Measurements from ENCODE around the gene RBCK1.
"Not testable (repeated sequence)": the region's sequence is repeated elsewhere in the genome, so short reads cannot be mapped to it uniquely, and the experiment has no call there.

The RBCK1 gene

DNA sequence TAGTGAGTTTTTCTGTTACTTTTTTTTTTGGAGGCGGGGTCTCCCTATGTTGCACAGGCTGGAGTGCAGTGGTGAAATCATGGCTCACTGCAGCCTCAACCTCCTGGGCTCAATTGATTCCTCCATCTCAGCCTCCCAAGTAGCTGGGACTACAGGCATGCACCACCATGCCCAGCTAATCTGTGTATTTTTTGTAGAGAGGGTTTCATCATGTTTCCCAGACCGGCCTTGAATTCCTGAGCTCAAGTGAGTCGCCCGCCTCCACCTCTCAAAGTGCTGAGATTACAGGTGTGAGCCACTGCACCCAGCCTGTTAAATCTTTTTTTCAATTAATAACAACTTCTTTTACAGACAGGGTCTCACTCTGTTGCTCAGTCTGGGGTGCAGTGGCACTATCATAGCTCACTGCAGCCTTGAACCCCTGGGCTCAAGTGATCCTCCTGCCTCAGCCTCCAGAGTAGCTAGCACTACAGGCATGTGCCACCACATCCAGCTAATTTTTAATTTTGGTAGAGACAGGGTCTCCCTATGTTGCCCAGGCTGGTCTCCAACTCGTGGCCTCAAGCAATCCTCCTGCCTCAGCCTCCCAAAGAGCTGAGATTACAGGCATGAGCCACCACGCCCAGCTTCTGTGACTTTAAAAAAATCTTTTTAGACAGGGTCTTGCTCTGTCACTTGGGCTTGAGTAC, 68.6 kb downstream of the RBCK1 start:
- DNase-seq, result not testable (repeated sequence)

DNA sequence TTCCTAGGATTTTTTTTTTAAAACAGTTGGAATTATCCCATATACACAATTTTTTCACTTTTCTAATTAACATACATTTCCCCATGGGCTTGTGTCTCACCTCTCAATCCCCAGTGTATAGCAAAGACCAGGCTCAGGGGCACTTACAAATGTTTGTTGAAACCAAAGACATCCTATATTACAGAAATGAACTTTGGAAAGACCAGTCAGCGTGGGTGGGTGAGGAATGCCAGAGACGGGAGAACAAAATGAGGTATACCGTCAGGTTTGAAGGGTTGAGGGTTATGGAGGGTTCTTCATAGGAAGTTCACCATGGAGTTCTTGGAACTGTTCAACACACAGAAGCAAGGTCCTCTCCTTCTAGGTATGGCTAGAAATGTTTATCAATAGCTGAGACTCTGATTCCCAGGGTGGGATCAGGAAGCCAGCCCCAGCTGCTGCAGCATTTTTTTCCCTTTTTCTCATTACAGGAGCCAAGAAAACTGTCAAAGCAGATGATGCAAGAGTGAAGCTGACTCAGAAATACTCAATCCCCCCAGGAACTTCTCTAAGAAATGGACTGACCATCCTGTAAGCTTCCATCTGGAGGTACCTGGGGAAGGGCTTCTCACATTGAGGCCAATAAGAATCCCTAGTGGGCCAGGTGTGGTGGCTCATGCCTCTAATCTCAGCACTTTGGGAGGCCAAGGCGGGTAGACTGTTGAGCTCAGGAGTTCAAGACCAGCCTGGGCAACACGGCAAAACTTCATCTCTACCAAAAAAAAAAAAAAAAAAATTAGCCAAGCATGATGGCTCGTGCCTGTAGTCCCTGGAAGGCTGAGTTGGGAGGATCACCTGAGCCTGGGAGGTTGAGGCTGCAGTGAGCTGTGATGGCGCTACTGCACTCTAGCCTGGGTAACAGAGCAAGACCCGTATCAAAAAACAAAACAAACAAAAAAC, 70.2 kb downstream of the RBCK1 start:
- no peak for DNase-seq

DNA sequence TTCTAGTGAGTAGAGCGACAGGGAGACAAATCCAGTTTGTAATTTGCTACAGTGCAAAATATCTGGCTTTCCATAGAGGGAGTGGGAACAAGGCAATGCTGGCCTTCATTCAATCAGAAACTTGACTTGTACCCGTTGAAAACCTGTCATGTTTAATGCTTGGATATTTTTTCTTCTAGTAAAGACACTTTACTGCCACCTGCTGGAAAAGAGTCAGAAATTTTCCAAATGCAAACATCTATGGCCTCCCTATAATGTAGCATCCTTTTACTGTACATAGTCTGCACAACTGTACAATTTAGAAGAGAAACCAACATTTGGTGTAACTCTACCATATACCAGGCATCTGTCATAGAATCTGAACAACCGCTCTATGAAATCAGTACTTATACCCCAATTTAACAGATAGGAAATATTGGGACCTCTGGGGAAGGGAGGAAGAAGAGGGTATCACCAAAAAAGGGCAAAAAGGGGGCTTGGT, 70.9 kb downstream of the RBCK1 start:
- peak; percentile 60 to 87 for DNase-seq

DNA sequence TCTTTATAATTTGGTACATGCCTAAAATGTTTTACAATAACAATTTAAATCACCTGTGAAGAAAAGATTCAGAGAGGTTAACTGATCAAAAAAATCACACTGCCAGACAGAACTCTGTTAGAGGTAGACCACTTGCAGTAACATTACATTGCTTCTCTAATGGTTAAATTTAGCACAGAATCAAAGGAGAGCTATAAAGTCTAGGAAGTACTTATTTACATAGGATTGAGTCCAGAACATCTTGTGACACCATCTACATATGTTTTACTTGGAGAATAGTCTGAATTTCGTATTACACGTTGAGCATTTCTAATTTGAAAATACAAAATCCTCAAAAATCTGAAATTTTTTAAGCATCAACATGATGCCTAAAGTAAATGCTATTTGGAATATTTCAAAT, 71.4 kb downstream of the RBCK1 start:
- DNase-seq, result no peak

DNA sequence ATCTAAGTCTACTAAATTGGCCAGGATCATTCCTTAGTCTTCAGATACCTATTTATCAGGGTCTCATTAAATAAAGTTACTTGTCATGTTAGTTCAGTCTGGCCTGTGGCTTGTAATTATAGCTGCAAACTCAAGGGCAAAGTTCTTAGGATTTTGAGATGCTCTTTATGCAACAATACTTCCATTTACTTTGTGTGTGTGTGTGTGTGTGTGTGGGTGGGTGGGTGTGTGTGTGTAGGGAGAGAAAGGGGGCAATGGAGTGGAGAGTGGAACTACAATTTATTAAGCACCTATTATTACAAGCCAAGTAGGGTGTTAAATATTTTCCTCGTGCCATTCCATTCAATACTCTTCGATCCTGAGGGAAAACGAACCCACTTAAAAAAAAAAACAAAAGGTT, 71.9 kb downstream of the RBCK1 start:
- DNase-seq, result no peak

DNA sequence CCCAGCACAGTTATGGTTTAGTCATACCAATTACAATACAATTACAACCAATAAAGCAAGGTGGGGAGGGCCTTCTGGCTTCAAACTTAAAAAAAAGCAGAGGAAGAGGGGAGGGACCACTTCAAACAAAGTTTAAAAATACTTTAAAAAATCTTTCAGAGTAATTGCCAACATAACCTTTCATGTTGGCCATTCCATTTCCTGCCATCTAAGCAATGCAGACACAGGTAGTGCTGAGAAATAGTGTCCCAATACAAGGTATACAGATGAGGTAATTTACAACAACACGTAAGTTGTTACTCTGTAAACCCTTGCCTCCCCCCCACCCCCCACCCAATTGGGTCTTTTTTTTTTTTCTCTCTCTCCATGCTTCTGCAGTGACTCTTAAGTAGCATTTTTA, 73.1 kb downstream of the RBCK1 start:
- DNase-seq, result no peak
